Hepatocyte (in vitro differentiated cells): ENCODE results near the gene ABCC10.

ENCODE experiments used
- CTCF ChIP-seq: fragments of 200-600 bp; sonication (generic); IDR thresholded peaks from 2 replicates; pipeline ENCODE4 v1.5.1; 2016; ENCODE audit warnings: antibody characterized with exemption, mild to moderate bottlenecking; ENCODE audit not compliant: poor library complexity
- EZH2 ChIP-seq: fragments of 200-600 bp; sonication (generic); IDR thresholded peaks from 2 replicates; pipeline ENCODE4 v1.6.1; 2016; ENCODE audit warnings: antibody characterized with exemption, mild to moderate bottlenecking, borderline replicate concordance
- EZH2phosphoT487 ChIP-seq: fragments of 200-600 bp; sonication (generic); IDR thresholded peaks from one replicate; pipeline ENCODE4 v1.6.1; 2018; ENCODE audit warnings: antibody characterized with exemption, mild to moderate bottlenecking, low read depth, moderate library complexity; ENCODE audit not compliant: unreplicated experiment, severe bottlenecking

GRCh38 chr6:43408259-43408658 is 19.1 kb upstream of the ABCC10 start:
- TF ChIP-seq CTCF (no peak), EZH2 (no peak), EZH2phosphoT487 (no peak)
